ENCODE data around the gene GPRC5C. TPM values are rescaled to one million over a fixed set of nuclear protein-coding genes. Genes with fewer than 3 reads are reported as not detected.

GPRC5C gene
- total and polyA plus RNA-seq, 2 of the 13 experiments (the other 11 are each of a cell fraction or from before 2014, with no cell fraction given): 85.6 to 300 TPM

DNA sequence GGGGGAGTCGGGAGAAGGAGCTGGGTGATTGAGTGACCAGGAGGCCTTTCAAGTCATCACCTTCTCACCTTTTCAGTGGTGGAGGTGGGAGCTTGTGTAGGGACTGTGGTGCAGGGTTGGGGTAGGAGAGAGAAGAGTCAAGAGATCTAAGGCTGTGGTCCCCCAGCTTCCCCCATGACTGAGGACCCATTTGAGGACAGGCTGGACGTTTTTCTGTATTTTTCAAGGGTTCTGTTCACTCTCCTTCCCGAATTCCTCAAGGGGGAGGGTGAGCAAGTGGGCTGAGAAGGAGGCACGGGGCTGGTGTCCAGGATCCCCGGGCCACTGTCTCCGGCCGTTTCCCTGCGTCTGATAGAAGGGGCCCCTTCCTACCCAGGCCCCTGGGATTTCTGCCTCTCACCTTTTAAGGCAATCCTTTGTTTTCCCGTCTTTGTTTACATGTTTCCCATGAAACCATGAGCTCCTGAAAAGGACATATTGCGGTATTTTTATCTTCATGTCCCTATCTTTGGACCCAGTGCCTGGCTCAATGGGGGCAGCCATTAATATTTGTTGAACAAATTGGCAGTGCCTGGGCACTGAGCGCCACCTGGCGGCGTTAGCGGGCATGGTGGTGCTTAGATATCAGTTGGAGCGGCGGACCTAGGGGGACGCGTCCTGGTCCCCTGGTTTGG lies 25.4 kb downstream of the GPRC5C start (continued):
- TF ChIP-seq, protein P1, sequence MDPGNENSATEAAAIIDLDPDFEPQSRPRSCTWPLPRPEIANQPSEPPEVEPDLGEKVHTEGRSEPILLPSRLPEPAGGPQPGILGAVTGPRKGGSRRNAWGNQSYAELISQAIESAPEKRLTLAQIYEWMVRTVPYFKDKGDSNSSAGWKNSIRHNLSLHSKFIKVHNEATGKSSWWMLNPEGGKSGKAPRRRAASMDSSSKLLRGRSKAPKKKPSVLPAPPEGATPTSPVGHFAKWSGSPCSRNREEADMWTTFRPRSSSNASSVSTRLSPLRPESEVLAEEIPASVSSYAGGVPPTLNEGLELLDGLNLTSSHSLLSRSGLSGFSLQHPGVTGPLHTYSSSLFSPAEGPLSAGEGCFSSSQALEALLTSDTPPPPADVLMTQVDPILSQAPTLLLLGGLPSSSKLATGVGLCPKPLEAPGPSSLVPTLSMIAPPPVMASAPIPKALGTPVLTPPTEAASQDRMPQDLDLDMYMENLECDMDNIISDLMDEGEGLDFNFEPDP (CRISPR knock-in tag; conservative IDR thresholded peaks at IDR 0.05): no peak
- TF ChIP-seq, protein P2, sequence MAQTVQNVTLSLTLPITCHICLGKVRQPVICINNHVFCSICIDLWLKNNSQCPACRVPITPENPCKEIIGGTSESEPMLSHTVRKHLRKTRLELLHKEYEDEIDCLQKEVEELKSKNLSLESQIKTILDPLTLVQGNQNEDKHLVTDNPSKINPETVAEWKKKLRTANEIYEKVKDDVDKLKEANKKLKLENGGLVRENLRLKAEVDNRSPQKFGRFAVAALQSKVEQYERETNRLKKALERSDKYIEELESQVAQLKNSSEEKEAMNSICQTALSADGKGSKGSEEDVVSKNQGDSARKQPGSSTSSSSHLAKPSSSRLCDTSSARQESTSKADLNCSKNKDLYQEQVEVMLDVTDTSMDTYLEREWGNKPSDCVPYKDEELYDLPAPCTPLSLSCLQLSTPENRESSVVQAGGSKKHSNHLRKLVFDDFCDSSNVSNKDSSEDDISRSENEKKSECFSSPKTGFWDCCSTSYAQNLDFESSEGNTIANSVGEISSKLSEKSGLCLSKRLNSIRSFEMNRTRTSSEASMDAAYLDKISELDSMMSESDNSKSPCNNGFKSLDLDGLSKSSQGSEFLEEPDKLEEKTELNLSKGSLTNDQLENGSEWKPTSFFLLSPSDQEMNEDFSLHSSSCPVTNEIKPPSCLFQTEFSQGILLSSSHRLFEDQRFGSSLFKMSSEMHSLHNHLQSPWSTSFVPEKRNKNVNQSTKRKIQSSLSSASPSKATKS (CRISPR knock-in tag; IDR thresholded peaks at IDR 0.05): no peak
- TF ChIP-seq YEATS4 (CRISPR knock-in tag; IDR thresholded peaks at IDR 0.05; ENCODE audit: borderline replicate concordance) (no peak), ZFAT (CRISPR knock-in tag; conservative IDR thresholded peaks at IDR 0.05) (no peak), HHEX (CRISPR knock-in tag; IDR thresholded peaks at IDR 0.05) (no peak), ZNF670 (CRISPR knock-in tag; IDR thresholded peaks at IDR 0.05; ENCODE audit: borderline replicate concordance) (no peak), GTF2F1 (IDR thresholded peaks at IDR 0.05; ENCODE audit: low read length) (no peak), ZNF121 (CRISPR knock-in tag; IDR thresholded peaks at IDR 0.05) (0 out of 2 replicates have a peak, but pooled peaks have one; percentile 21), KDM5A (IDR thresholded peaks at IDR 0.05; ENCODE audit: borderline replicate concordance, low read length) (no peak), ZNF3 (CRISPR knock-in tag; IDR thresholded peaks at IDR 0.05) (no peak), AGO1 (IDR thresholded peaks at IDR 0.05; ENCODE audit: low read depth, low read length, poor library complexity, severe bottlenecking) (no peak), ZNF781 (CRISPR knock-in tag; IDR thresholded peaks at IDR 0.05; ENCODE audit: borderline replicate concordance, not compliant biosample characterization) (no peak), KLF16 (CRISPR knock-in tag; IDR thresholded peaks at IDR 0.05) (no peak; a peak in 1 of 4 replicates), EHMT2 (IDR thresholded peaks at IDR 0.05; ENCODE audit: borderline replicate concordance, low read depth, low read length) (no peak), ZNF674 (CRISPR knock-in tag; IDR thresholded peaks at IDR 0.05; ENCODE audit: low read depth) (no peak), ARNTL (CRISPR knock-in tag; IDR thresholded peaks at IDR 0.05) (no peak), PAWR (CRISPR knock-in tag; IDR thresholded peaks at IDR 0.05; ENCODE audit: borderline replicate concordance) (no peak), KDM6A (CRISPR knock-in tag; IDR thresholded peaks at IDR 0.05; ENCODE audit: low read depth) (no peak), FOXA1 (IDR thresholded peaks at IDR 0.05) (no peak), FOXA1 (CRISPR knock-in tag; IDR thresholded peaks at IDR 0.05) (no peak; the same call in 1 of the 2 replicates)
- TF ChIP-seq, protein P3, sequence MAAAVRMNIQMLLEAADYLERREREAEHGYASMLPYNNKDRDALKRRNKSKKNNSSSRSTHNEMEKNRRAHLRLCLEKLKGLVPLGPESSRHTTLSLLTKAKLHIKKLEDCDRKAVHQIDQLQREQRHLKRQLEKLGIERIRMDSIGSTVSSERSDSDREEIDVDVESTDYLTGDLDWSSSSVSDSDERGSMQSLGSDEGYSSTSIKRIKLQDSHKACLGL (CRISPR knock-in tag; IDR thresholded peaks at IDR 0.05): peak; percentile 35; the same call in 1 of the 2 replicates
- TF ChIP-seq, protein P4, sequence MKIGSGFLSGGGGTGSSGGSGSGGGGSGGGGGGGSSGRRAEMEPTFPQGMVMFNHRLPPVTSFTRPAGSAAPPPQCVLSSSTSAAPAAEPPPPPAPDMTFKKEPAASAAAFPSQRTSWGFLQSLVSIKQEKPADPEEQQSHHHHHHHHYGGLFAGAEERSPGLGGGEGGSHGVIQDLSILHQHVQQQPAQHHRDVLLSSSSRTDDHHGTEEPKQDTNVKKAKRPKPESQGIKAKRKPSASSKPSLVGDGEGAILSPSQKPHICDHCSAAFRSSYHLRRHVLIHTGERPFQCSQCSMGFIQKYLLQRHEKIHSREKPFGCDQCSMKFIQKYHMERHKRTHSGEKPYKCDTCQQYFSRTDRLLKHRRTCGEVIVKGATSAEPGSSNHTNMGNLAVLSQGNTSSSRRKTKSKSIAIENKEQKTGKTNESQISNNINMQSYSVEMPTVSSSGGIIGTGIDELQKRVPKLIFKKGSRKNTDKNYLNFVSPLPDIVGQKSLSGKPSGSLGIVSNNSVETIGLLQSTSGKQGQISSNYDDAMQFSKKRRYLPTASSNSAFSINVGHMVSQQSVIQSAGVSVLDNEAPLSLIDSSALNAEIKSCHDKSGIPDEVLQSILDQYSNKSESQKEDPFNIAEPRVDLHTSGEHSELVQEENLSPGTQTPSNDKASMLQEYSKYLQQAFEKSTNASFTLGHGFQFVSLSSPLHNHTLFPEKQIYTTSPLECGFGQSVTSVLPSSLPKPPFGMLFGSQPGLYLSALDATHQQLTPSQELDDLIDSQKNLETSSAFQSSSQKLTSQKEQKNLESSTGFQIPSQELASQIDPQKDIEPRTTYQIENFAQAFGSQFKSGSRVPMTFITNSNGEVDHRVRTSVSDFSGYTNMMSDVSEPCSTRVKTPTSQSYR (CRISPR knock-in tag; IDR thresholded peaks at IDR 0.05; ENCODE audit: borderline replicate concordance): no peak
- TF ChIP-seq, protein P5, sequence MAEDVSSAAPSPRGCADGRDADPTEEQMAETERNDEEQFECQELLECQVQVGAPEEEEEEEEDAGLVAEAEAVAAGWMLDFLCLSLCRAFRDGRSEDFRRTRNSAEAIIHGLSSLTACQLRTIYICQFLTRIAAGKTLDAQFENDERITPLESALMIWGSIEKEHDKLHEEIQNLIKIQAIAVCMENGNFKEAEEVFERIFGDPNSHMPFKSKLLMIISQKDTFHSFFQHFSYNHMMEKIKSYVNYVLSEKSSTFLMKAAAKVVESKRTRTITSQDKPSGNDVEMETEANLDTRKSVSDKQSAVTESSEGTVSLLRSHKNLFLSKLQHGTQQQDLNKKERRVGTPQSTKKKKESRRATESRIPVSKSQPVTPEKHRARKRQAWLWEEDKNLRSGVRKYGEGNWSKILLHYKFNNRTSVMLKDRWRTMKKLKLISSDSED (CRISPR knock-in tag; IDR thresholded peaks at IDR 0.05): no peak

Measured in HepG2 (cell line).